Measurements from ENCODE around the gene QKI. TPM values are rescaled to one million over a fixed set of nuclear protein-coding genes. Genes with fewer than 3 reads are reported as not detected.

Gene QKI
- total RNA-seq, 1 experiment from 2014 or later, result 194 TPM

GRCh38 chr6:163397326-163397725, 17.2 kb upstream of the QKI start:
- no peak overlapping the region for H3K27ac ChIP-seq
- H3K27me3 ChIP-seq (replicated peaks), result no peaks in the 10 kb centered on the region
- H3K9me3 ChIP-seq (replicated peaks), result no peaks in the 10 kb centered on the region
- H3K36me3 ChIP-seq, result no peaks in the 10 kb centered on the region
- DNase-seq (ENCODE audit: low read depth in 1 of 2, low spot score in 2 of 2), result no peak
- H3K4me3 ChIP-seq, result no peak overlapping the region
- H3K4me1 ChIP-seq (replicated peaks), result peaks cover 2% of the 10 kb centered on the region; the same call in 1 of the 2 replicates

- Histone ChIP-seq H3K36me3 (no peaks in the 10 kb centered on the region), H3K4me1 (replicated peaks) (no peaks in the 10 kb centered on the region), H3K9me3 (replicated peaks) (no peaks in the 10 kb centered on the region), H3K4me3 (no peak overlapping the region), H3K27me3 (replicated peaks) (no peaks in the 10 kb centered on the region), H3K27ac (no peak overlapping the region)
- no peak for DNase-seq (ENCODE audit: low read depth in 1 of 2, low spot score in 2 of 2)
These were observed 16.4 kb upstream of the QKI start for GRCh38 chr6:163398115-163398514.

- Histone ChIP-seq H3K27ac (no peak overlapping the region), H3K4me3 (no peak overlapping the region), H3K9me3 (replicated peaks) (no peaks in the 10 kb centered on the region), H3K27me3 (replicated peaks) (no peaks in the 10 kb centered on the region), H3K4me1 (replicated peaks) (no peaks in the 10 kb centered on the region), H3K36me3 (no peaks in the 10 kb centered on the region)
- no peak for DNase-seq (ENCODE audit: low read depth in 1 of 2, low spot score in 2 of 2)
These were observed 15.7 kb upstream of the QKI start for GRCh38 chr6:163398815-163399214.

DNA sequence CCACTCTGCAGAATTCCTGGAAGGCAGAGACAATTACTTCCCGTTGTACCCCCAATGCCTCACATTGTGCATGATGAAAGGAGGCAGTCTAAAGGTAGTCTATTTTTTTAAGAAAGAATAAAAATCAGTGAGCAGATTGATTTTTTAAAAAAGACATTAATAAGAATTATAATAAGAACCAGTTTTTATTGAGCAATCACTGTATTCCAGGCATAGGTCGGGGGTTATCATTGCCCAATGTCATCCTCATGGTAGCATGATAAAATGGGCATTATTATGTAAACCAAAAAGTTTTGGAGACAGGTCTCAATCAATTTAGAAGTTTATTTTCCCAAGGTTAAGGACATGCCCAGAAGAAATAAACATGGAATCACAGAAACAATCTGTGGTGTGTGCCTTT, 14.0 kb upstream of the QKI start:
- peaks cover 1% of the 10 kb centered on the region for H3K4me1 ChIP-seq (replicated peaks)
- no peaks in the 10 kb centered on the region for H3K36me3 ChIP-seq
- H3K4me3 ChIP-seq, result no peak overlapping the region
- no peak for DNase-seq (ENCODE audit: low read depth in 1 of 2, low spot score in 2 of 2)
- H3K27me3 ChIP-seq (replicated peaks), result no peaks in the 10 kb centered on the region
- H3K27ac ChIP-seq, result no peak overlapping the region
- H3K9me3 ChIP-seq (replicated peaks), result no peaks in the 10 kb centered on the region

DNA sequence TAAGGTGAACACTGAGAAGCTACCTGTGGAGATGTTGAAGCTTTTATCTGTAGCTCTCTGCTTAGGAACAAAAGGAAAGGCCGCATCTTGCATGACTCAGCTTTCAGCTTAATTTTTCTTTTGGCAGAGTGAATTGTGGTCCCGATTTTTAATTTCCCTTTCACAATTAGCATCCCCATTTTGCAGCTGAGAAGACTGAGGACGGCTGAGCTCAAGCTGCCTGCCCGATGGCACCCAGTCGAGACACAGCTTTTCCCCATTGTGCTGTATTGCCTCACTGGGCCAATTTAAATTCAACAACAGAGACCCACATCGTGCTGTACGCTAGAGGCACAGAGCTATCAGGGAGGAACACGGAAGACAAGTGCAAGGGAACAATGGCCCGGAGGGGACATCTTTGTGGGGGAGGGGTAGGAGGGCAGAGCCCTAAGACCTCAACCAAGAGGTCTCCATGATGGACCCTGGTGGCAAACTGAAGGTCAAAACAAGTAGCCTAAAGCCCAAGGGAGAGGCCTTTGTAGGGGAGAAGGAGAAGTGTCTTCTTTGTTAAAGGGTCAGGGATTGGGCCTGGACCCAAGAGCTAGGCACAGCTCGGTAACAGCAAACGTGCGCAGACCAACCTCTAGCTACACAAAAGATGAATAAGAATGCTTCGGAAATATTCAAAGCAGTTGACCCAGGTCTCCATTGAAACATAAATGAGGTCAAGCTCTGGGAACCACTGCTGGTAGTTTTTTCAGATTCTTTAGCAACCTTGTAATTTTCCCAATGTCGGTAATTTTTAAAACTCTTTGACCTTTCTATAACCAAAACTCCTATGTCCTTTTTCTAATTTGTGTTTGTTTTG, 13.3 kb upstream of the QKI start:
- no peaks in the 10 kb centered on the region for H3K9me3 ChIP-seq (replicated peaks)
- no peak overlapping the region for H3K4me3 ChIP-seq
- no peaks in the 10 kb centered on the region for H3K36me3 ChIP-seq
- H3K4me1 ChIP-seq (replicated peaks), result peaks cover 9% of the 10 kb centered on the region
- no peak for DNase-seq (ENCODE audit: low read depth in 1 of 2, low spot score in 2 of 2)
- H3K27me3 ChIP-seq (replicated peaks), result no peaks in the 10 kb centered on the region
- no peak overlapping the region for H3K27ac ChIP-seq

DNA sequence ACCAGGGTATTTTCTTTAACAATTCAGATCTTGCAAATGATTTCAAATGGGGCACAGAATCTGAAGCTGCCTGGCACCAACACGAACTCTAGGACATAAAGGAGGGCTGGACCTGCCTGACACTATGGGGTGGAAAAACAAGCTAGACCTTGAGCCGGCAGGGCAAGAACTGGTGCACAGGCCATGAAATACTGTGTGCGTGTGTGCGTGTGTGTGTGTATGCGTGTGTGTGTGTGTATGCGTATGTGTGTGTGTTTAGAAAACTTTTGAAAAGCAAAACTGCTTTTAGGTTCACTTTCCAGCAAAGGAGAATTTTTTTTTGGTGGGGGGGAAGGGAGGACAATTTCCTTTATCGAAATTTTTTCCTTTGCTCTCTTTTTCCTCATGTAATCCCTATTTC, 11.9 kb upstream of the QKI start:
- DNase-seq (ENCODE audit: low read depth in 1 of 2, low spot score in 2 of 2), result no peak
- H3K4me1 ChIP-seq (replicated peaks), result peaks cover 11% of the 10 kb centered on the region
- H3K9me3 ChIP-seq (replicated peaks), result no peaks in the 10 kb centered on the region
- no peak overlapping the region for H3K27ac ChIP-seq
- H3K4me3 ChIP-seq, result no peak overlapping the region
- no peaks in the 10 kb centered on the region for H3K27me3 ChIP-seq (replicated peaks)
- H3K36me3 ChIP-seq, result no peaks in the 10 kb centered on the region

DNA sequence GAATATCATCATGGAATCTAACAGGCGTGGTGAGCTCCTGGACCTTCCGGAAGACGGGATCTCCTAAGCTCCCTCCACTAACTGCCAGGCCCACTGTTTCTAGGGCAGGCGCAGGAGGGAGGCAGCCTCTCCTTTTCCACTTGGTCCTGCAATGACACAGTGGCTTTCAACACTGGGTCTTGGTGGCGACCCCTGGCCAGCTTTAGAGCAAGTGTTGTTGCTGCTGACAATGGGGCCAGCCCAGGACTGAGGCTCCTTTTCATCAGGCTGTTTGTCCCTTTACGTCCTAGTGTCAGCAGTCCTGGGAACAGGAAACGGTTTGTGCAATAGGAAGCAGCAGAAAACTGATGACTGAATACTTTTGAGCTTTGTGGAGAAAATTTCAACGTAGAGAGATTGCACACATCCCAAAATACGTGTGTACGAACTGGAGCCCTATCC, 9.7 kb upstream of the QKI start:
- DNase-seq (ENCODE audit: low read depth in 1 of 2, low spot score in 2 of 2), result no peak
- Histone ChIP-seq H3K4me1 (replicated peaks) (peaks cover 11% of the 10 kb centered on the region), H3K9me3 (replicated peaks) (no peaks in the 10 kb centered on the region), H3K36me3 (no peaks in the 10 kb centered on the region), H3K27me3 (replicated peaks) (no peaks in the 10 kb centered on the region), H3K27ac (no peak overlapping the region), H3K4me3 (no peak overlapping the region)

DNA sequence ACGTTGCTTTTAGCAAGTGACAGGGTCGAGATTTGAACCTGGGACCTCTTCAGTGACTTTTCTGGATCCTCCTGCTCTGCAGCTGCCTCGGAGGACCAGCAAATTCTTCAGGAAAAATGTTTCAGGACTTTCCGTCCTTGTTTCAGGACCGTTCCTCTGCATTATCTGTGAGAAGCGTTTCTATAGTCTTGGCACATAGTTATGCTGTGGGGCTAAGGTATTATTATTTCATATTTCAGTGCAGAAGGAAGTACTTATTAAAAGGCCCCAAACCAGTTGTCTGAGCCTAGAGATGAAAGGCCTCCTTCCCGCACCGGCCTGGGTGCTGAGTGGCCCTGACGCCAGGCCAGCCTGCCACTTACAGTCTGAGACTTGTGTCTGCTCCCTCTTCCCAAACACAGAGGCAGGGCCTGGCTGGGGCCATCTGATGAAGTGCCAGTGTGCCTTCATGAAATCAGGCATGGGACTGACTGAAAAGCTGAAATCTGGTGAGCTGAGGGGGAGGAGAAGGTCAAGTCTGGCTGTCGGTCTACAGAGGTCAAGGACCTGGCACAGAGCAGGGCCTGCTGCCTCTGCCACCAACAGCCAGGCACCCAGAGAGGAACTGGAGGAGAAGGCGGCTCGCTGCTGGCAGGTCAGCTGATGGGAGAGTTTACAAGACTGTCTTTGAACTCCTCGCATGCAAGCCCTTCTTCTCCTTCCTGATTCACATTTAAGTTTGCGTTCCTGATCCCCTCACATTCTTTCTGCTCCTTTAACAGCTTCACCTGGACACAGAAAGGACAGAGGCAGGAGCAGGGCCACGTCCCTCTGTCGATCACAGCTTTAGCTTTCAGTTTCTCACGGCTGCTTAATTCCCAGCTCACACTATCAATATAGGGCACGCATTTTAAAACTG, 8.9 kb upstream of the QKI start:
- peak in 1 of 2 experiments; percentile 61 for DNase-seq (ENCODE audit: low read depth in 1 of 2, low spot score in 2 of 2)
- Histone ChIP-seq H3K4me3 (peak overlapping the region; percentile 25), H3K9me3 (replicated peaks) (no peaks in the 10 kb centered on the region), H3K27me3 (replicated peaks) (no peaks in the 10 kb centered on the region), H3K4me1 (replicated peaks) (peaks cover 11% of the 10 kb centered on the region), H3K36me3 (no peaks in the 10 kb centered on the region), H3K27ac (peak overlapping the region; percentile 16)

GRCh38 chr6:163406366-163406765, 8.2 kb upstream of the QKI start:
- Histone ChIP-seq H3K4me3 (peak overlapping the region; percentile 25; the same call in 1 of the 2 replicates), H3K4me1 (replicated peaks) (peaks cover 11% of the 10 kb centered on the region), H3K36me3 (no peaks in the 10 kb centered on the region), H3K27ac (peak overlapping the region; percentile 16; the same call in 1 of the 2 replicates), H3K27me3 (replicated peaks) (no peaks in the 10 kb centered on the region), H3K9me3 (replicated peaks) (no peaks in the 10 kb centered on the region)
- no peak for DNase-seq (ENCODE audit: low read depth in 1 of 2, low spot score in 2 of 2)

- H3K4me3 ChIP-seq, result no peak overlapping the region
- H3K36me3 ChIP-seq, result no peaks in the 10 kb centered on the region
- no peak for DNase-seq (ENCODE audit: low read depth in 1 of 2, low spot score in 2 of 2)
- no peaks in the 10 kb centered on the region for H3K27me3 ChIP-seq (replicated peaks)
- no peak overlapping the region for H3K27ac ChIP-seq
- peaks cover 11% of the 10 kb centered on the region for H3K4me1 ChIP-seq (replicated peaks)
- no peaks in the 10 kb centered on the region for H3K9me3 ChIP-seq (replicated peaks)
These were observed 7.7 kb upstream of the QKI start for GRCh38 chr6:163406830-163407229.

- Histone ChIP-seq H3K9me3 (replicated peaks) (no peaks in the 10 kb centered on the region), H3K27ac (no peak overlapping the region), H3K27me3 (replicated peaks) (no peaks in the 10 kb centered on the region), H3K4me3 (no peak overlapping the region), H3K4me1 (replicated peaks) (peaks cover 11% of the 10 kb centered on the region), H3K36me3 (0 out of 2 replicates have a peak, but pooled peaks cover 2% of the 10 kb centered on the region)
- no peak for DNase-seq (ENCODE audit: low read depth in 1 of 2, low spot score in 2 of 2)
These were observed 6.0 kb upstream of the QKI start for GRCh38 chr6:163408352-163408991.

- Histone ChIP-seq H3K4me1 (replicated peaks) (peaks cover 11% of the 10 kb centered on the region), H3K27me3 (replicated peaks) (no peaks in the 10 kb centered on the region), H3K36me3 (peaks cover 6% of the 10 kb centered on the region; the same call in 1 of the 2 replicates), H3K4me3 (no peak overlapping the region), H3K27ac (no peak overlapping the region), H3K9me3 (replicated peaks) (no peaks in the 10 kb centered on the region)
- no peak for DNase-seq (ENCODE audit: low read depth in 1 of 2, low spot score in 2 of 2)
These were observed 4.8 kb upstream of the QKI start for GRCh38 chr6:163409712-163410111.

DNA sequence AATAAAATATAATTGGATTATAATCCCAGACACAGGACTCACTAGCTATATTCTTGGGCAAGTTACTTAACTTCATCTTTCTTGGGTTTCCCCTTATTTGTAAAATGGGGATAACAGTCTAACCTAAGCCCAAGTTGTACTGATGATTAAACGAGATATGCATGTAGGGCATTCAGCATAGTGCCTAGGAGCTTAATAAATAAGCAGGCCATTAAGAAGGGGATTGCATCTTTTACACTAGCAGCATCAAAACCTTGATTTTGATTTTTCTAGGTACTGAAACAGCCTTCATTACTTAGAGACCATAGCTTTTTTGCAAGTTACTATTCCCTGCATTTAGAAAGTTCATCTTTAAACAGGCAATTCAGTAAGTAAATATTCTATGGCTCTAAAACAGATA, 2.2 kb upstream of the QKI start:
- Histone ChIP-seq H3K9me3 (replicated peaks) (no peaks in the 10 kb centered on the region), H3K27ac (peak overlapping the region; percentile 91; the same call in 1 of the 2 replicates), H3K4me1 (replicated peaks) (no peaks in the 10 kb centered on the region), H3K36me3 (peaks cover 14% of the 10 kb centered on the region; the same call in 1 of the 2 replicates), H3K27me3 (replicated peaks) (no peaks in the 10 kb centered on the region), H3K4me3 (peak overlapping the region; percentile 73)
- peak in 1 of 2 experiments; percentile 11 for DNase-seq (ENCODE audit: low read depth in 1 of 2, low spot score in 2 of 2)
